ENCODE results near the gene ATP10A.

DNA sequence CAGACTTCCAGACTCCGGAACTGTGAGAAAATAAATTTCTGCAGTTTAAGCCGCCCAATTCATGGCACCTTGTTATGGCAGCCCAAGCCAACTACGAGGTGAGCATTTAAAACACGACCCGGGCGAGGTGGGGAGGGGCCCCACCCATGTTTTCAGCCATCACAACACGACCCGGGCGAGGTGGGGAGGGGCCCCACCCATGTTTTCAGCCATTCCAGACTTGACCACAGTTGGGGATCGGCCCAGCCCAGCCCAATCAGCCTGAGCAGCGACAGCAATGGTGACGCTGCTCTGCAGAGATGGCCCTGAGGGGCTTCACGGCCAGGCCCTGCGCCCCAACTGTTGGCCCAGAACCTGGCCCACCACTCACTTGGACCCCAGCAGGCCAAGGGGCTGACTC is 93.1 kb downstream of the ATP10A start:
- TF ChIP-seq ZNF274 (IDR thresholded peaks at IDR 0.05; ENCODE audit: low read depth, low read length) = no peak
- TF ChIP-seq SIN3A (IDR thresholded peaks at IDR 0.05; ENCODE audit: low read depth) = no peak
- no peak for TF ChIP-seq JUND (IDR thresholded peaks at IDR 0.05)
- TF ChIP-seq CTCF (IDR thresholded peaks at IDR 0.05 in 2 of 3, conservative IDR thresholded peaks at IDR 0.05 in 1 of 3; ENCODE audit: borderline replicate concordance in 1 of 3, insufficient read depth in 1 of 3, low read depth in 2 of 3, low read length in 2 of 3) = no peak
- TF ChIP-seq POLR2AphosphoS5 (IDR thresholded peaks at IDR 0.05; ENCODE audit: low read depth, low read length) = no peak
- TF ChIP-seq RAD21 (IDR thresholded peaks at IDR 0.05; ENCODE audit: low read depth) = no peak
- no peak for TF ChIP-seq POLR2A (IDR thresholded peaks at IDR 0.05; ENCODE audit: borderline replicate concordance, extremely low read depth, insufficient read depth, insufficient read length)
